B cell (primary cell): Measurements from ENCODE around the gene TMEM163. TPM values are rescaled to one million over a fixed set of nuclear protein-coding genes. Genes with fewer than 3 reads are reported as not detected.

ENCODE experiments used
- ATAC-seq: fragments of 200-7000 bp; cut with Tn5 transposase; one replicate; pipeline ENCODE4 v1.10.0; 2021; ENCODE audit warnings: low read depth, mild to moderate bottlenecking, moderate number of reproducible peaks, moderate library complexity
- CTCF ChIA-PET: fragments of 350-600 bp; sonication (Branson Sonifier 250); formaldehyde crosslinking; loops from one replicate; lab custom pipeline; 2021; ENCODE audit warnings: antibody characterized with exemption, inconsistent platforms; lab: Charles Lee
- POLR2A ChIA-PET: fragments of 350-600 bp; sonication (Branson Sonifier 250); formaldehyde crosslinking; loops from one replicate; lab custom pipeline; 2021; ENCODE audit warnings: antibody characterized with exemption; lab: Charles Lee
- DNase-seq: peaks from one replicate; pipeline ENCODE4 v3.0.0; 2013
- H2AFZ ChIP-seq: 2 replicates; pipeline ENCODE4 v1.6.1; 2012; ENCODE audit warnings: mild to moderate bottlenecking, low read depth, low read length; ENCODE audit not compliant: insufficient read depth, poor library complexity, severe bottlenecking
- H3K27ac ChIP-seq, 2 donors: 1 replicate in 1 of 2; 2 replicates in 1 of 2; pipeline ENCODE4 v1.5.1; 2012 to 2013; ENCODE audit warnings: low read length in 2 of 2, mild to moderate bottlenecking in 2 of 2, moderate library complexity in 1 of 2
- H3K27me3 ChIP-seq, 4 experiments: fragments of 200-600 bp in 1 of 4; sonication (generic) in 1 of 4; replicated peaks in 1 of 4; 1 replicate in 2 of 4; 2 replicates in 2 of 4; pipeline versions ENCODE4 v1.6.1 to v1.7.0; 2013 to 2016; ENCODE audit warnings: low read length in 3 of 4, mild to moderate bottlenecking in 2 of 4, mixed read lengths in 1 of 4, moderate library complexity in 1 of 4; ENCODE audit not compliant: insufficient read depth in 4 of 4, control insufficient read depth in 3 of 4; ENCODE audit errors: control extremely low read depth in 1 of 4
- H3K36me3 ChIP-seq, 2 experiments: replicated peaks in 1 of 2; 1 replicate in 1 of 2; 2 replicates in 1 of 2; pipeline versions ENCODE4 v1.6.1 to v1.7.1; 2013; ENCODE audit warnings: low read length in 1 of 2; ENCODE audit not compliant: insufficient read depth in 2 of 2, control insufficient read depth in 1 of 2; ENCODE audit errors: control extremely low read depth in 1 of 2, extremely low read depth in 1 of 2
- H3K4me1 ChIP-seq, 2 donors: fragments of 200-600 bp in 1 of 2; sonication (generic) in 1 of 2; 1 replicate in 1 of 2; 2 replicates in 1 of 2; pipeline versions ENCODE4 v1.5.1 to v1.6.1; 2013 to 2017; ENCODE audit warnings: low read length in 2 of 2; ENCODE audit not compliant: control insufficient read depth in 2 of 2, insufficient read depth in 2 of 2
- H3K4me2 ChIP-seq: replicated peaks from 2 replicates; pipeline ENCODE3; 2012; ENCODE audit warnings: mild to moderate bottlenecking, low read depth, low read length; ENCODE audit not compliant: poor library complexity, severe bottlenecking
- H3K4me3 ChIP-seq, 5 experiments: fragments of 200-600 bp in 1 of 5; sonication (generic) in 1 of 5; 1 replicate in 3 of 5; 2 replicates in 2 of 5; pipeline versions ENCODE4 v1.5.1 to v1.7.0; 2011 to 2016; ENCODE audit warnings: low read length in 4 of 5, mild to moderate bottlenecking in 4 of 5, low read depth in 2 of 5, control low read depth in 1 of 5, moderate library complexity in 1 of 5; ENCODE audit not compliant: insufficient read depth in 1 of 5; ENCODE audit errors: control extremely low read depth in 1 of 5, extremely low read depth in 1 of 5
- H3K79me2 ChIP-seq: fragments of 200-600 bp; sonication (generic); one replicate; pipeline ENCODE4 v1.6.0; 2016; ENCODE audit warnings: low read length; ENCODE audit not compliant: control insufficient read depth, insufficient read depth
- H3K9ac ChIP-seq: fragments of 200-600 bp; sonication (generic); 2 replicates; pipeline ENCODE4 v1.6.1; 2017; ENCODE audit warnings: mild to moderate bottlenecking, low read length, moderate library complexity
- H3K9me3 ChIP-seq, 3 donors: one replicate each; pipeline versions ENCODE4 v1.6.1 to v1.7.1; 2013; ENCODE audit warnings: low read length in 2 of 3; ENCODE audit not compliant: control insufficient read depth in 2 of 3, insufficient read depth in 1 of 3; ENCODE audit errors: control extremely low read depth in 1 of 3
- H4K20me1 ChIP-seq: 2 replicates; pipeline ENCODE4 v1.6.0; 2012; ENCODE audit warnings: mild to moderate bottlenecking, low read length; ENCODE audit not compliant: insufficient read depth, control insufficient read depth, poor library complexity, severe bottlenecking
- H3K27ac Mint-ChIP-seq: one replicate; pipeline ENCODE4 v1.8.0; 2021; ENCODE audit warnings: mixed read lengths
- H3K27me3 Mint-ChIP-seq: one replicate; pipeline ENCODE4 v1.8.0; 2021; ENCODE audit warnings: mixed read lengths
- H3K4me1 Mint-ChIP-seq: one replicate; pipeline ENCODE4 v1.8.0; 2021; ENCODE audit warnings: mixed read lengths
- H3K4me3 Mint-ChIP-seq: one replicate; pipeline ENCODE4 v1.8.0; 2021; ENCODE audit warnings: mixed read lengths
- H3K9me3 Mint-ChIP-seq: one replicate; pipeline ENCODE4 v1.8.0; 2022; ENCODE audit warnings: mixed read lengths; ENCODE audit not compliant: insufficient read depth
- CTCF ChIP-seq: fragments of 200-600 bp; IDR thresholded peaks from one replicate; pipeline ENCODE4 v1.8.0; 2022; ENCODE audit warnings: antibody characterized with exemption, mild to moderate bottlenecking
- EZH2 ChIP-seq: IDR thresholded peaks from 2 replicates; pipeline ENCODE4 v1.6.1; 2012; ENCODE audit warnings: borderline replicate concordance, low read depth, mild to moderate bottlenecking, moderate library complexity, low read length; ENCODE audit not compliant: insufficient read depth, poor library complexity, severe bottlenecking
- WGBS: methylation state at CpG from one replicate; pipeline ENCODE4 v1.1.5; 2013; ENCODE audit warnings: missing lambda C conversion rate; ENCODE audit not compliant: insufficient coverage; 5-methylcytosine and 5-hydroxymethylcytosine counted together
- intact Hi-C: fragments of 100-400 bp; cut with micrococcal nuclease; formaldehyde crosslinking; loops from one replicate; pipeline ENCODE4 v1.10.0; 2022
- polyA plus RNA-seq: library from polyadenylated mRNA; depleted of rRNA; stranded (reverse); fragments of >200 nt; gene quantifications from 2 replicates; pipeline ENCODE4 v1.2.3, GENCODE V29; 2012
- total RNA-seq, 2 donors: library from RNA; stranded (reverse); fragments of 120-200 nt in 1 of 2; gene quantifications; 1 replicate in 1 of 2; 2 replicates in 1 of 2; pipeline versions ENCODE4 v1.2.3 to v1.2.4, GENCODE V29; 2013 to 2022

Gene TMEM163
- total and polyA plus RNA-seq, 2 donors (not counting 1 experiment from before 2014, with no cell fraction given), result 2.6 to 5.6 TPM

DNA sequence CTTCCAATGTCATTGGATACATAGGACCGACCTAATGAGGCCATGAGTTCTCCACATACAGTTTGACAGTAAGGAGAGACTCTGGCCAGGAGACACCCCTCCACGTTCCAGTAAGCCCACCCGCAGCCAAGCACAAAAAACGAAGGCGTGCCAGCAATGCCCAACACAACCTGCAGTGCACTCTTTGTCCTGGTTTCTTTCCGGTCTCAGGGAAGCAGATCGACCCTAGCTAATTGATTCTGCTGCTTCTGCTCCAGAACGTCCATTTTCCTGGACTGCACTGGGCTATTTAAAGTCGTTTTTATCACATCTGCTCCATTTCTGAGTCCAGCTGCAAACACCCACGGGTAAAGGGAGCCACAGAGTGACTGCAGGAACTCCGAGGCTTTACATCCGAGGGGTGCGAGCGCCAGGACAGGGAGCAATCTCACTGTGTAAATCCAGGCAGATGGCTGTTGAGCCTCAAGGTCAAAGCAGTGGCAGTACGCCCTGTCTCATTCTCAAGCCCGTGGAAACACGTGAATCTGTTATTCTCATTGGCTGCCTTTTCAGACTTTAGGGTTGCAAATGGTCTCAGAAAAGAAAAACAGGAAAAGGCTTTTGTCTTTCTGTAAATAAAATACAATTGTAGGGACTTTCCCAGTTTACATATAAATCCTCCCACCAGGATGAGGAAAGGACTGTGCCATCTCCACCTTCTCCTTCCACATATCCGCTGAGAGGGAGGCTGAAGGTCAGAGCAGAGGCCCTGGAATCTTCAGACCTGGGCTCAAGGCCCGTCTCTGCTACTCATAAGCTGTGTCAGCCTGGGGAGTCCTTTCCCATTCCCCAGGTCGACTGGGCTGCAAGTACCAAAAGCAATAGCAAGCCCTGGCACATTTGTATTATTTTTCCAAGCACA, 40.7 kb downstream of the TMEM163 start:
- 97% methylated on average over 17 of the region's 20 CpGs for WGBS
- Mint-ChIP-seq H3K4me3 (no peak overlapping the region), H3K27me3 (no peaks in the 10 kb centered on the region), H3K9me3 (no peaks in the 10 kb centered on the region), H3K4me1 (peaks cover 32% of the 10 kb centered on the region), H3K27ac (no peak overlapping the region)
- H3K9ac ChIP-seq, result no peak overlapping the region
- H2AFZ ChIP-seq, result no peak overlapping the region
- TF ChIP-seq EZH2, result no peak
- peaks cover 4% of the 10 kb centered on the region for H3K79me2 ChIP-seq
- no peaks in the 10 kb centered on the region for H4K20me1 ChIP-seq
- CTCF ChIA-PET, result no interaction called here
- POLR2A ChIA-PET, result no interaction called here
- H3K36me3 ChIP-seq, result no peaks in the 10 kb centered on the region
- no peak for ATAC-seq
- no peaks in the 10 kb centered on the region for H3K9me3 ChIP-seq
- H3K4me2 ChIP-seq, result no peak overlapping the region
- no peaks in the 10 kb centered on the region for H3K27me3 ChIP-seq
- H3K27ac ChIP-seq, result no peak overlapping the region
- H3K4me1 ChIP-seq, result peaks cover 18 to 25% of the 10 kb centered on the region in 2 donors
- DNase-seq, result no peak
- intact Hi-C loops, result no loop called here
- no peak overlapping the region for H3K4me3 ChIP-seq

- no peak for ATAC-seq
- intact Hi-C loops, result no loop called here
- H3K4me1 ChIP-seq, result peaks cover 18 to 29% of the 10 kb centered on the region in 2 donors
- 27% methylated on average over 5 of the region's 12 CpGs for WGBS
- ChIA-PET CTCF (no interaction called here), POLR2A (no interaction called here)
- peak overlapping the region; percentile 30 for H3K4me3 Mint-ChIP-seq
- H4K20me1 ChIP-seq, result no peaks in the 10 kb centered on the region
- no peaks in the 10 kb centered on the region for H3K9me3 ChIP-seq
- no peak overlapping the region for H3K27ac ChIP-seq
- H3K9me3 Mint-ChIP-seq, result no peaks in the 10 kb centered on the region
- DNase-seq, result no peak
- peaks cover 4% of the 10 kb centered on the region for H3K79me2 ChIP-seq
- no peaks in the 10 kb centered on the region for H3K36me3 ChIP-seq
- TF ChIP-seq CTCF, result no peak
- TF ChIP-seq EZH2, result no peak
- H3K27me3 Mint-ChIP-seq, result no peaks in the 10 kb centered on the region
- no peak overlapping the region for H3K4me3 ChIP-seq
- H3K4me2 ChIP-seq, result no peak overlapping the region
- peaks cover 40% of the 10 kb centered on the region for H3K4me1 Mint-ChIP-seq
- H2AFZ ChIP-seq, result peak overlapping the region; percentile 26
- H3K9ac ChIP-seq, result no peak overlapping the region
- no peaks in the 10 kb centered on the region for H3K27me3 ChIP-seq
- H3K27ac Mint-ChIP-seq, result no peak overlapping the region
Measured at GRCh38 chr2:134676960-134677359, 41.8 kb downstream of the TMEM163 start.
